H9 (cell line): ENCODE results near the gene RXFP2. TPM values are rescaled to one million over a fixed set of nuclear protein-coding genes. Genes with fewer than 3 reads are reported as not detected.
A peak's percentile ranks its signal among the peaks of the same experiment; 100 is the strongest.

Experiments
- DNase-seq: peaks from one replicate; pipeline ENCODE4 v3.0.0-alpha.2; 2017
- H2AFZ ChIP-seq: one replicate; pipeline ENCODE4 v1.6.1; 2013; ENCODE audit warnings: mild to moderate bottlenecking, low read length, control low read depth, moderate library complexity
- H2AK5ac ChIP-seq: 2 replicates; pipeline ENCODE4 v1.6.1; 2013; ENCODE audit warnings: low read length, control low read depth, mixed read lengths; ENCODE audit not compliant: insufficient read length
- H2BK120ac ChIP-seq: one replicate; pipeline ENCODE4 v1.6.1; 2013; ENCODE audit warnings: low read depth, mild to moderate bottlenecking, low read length, control low read depth, inconsistent platforms; ENCODE audit not compliant: poor library complexity, severe bottlenecking
- H2BK12ac ChIP-seq: 2 replicates; pipeline ENCODE4 v1.6.1; 2013; ENCODE audit warnings: low read length, control low read depth, mixed read lengths, low read depth; ENCODE audit not compliant: insufficient read length
- H2BK15ac ChIP-seq: 2 replicates; pipeline ENCODE4 v1.6.1; 2013; ENCODE audit warnings: low read depth, low read length, control low read depth
- H2BK20ac ChIP-seq: one replicate; pipeline ENCODE4 v1.6.1; 2013; ENCODE audit warnings: low read depth, mild to moderate bottlenecking, low read length, control low read depth, inconsistent platforms; ENCODE audit not compliant: poor library complexity, severe bottlenecking
- H2BK5ac ChIP-seq: 2 replicates; pipeline ENCODE4 v1.6.1; 2013; ENCODE audit warnings: low read length, control low read depth, mixed read lengths; ENCODE audit not compliant: insufficient read length
- H3K14ac ChIP-seq: 2 replicates; pipeline ENCODE4 v1.6.1; 2013; ENCODE audit warnings: low read length, control low read depth; ENCODE audit not compliant: insufficient read depth
- H3K18ac ChIP-seq: 2 replicates; pipeline ENCODE4 v1.6.1; 2013; ENCODE audit warnings: low read depth, mild to moderate bottlenecking, mixed read lengths, low read length, control low read depth; ENCODE audit not compliant: insufficient read length
- H3K23ac ChIP-seq: 2 replicates; pipeline ENCODE4 v1.6.1; 2013; ENCODE audit warnings: low read length, control low read depth, mixed read lengths, low read depth; ENCODE audit not compliant: insufficient read length
- H3K23me2 ChIP-seq: 2 replicates; pipeline ENCODE4 v1.6.1; 2013; ENCODE audit warnings: low read depth, mild to moderate bottlenecking, mixed read lengths, low read length, control low read depth; ENCODE audit not compliant: insufficient read length, poor library complexity, severe bottlenecking
- H3K27ac ChIP-seq: 2 replicates; pipeline ENCODE4 v1.5.1; 2013; ENCODE audit warnings: low read length, control low read depth, mixed read lengths, low read depth; ENCODE audit not compliant: insufficient read length
- H3K27me3 ChIP-seq: 2 replicates; pipeline ENCODE4 v1.6.1; 2013; ENCODE audit warnings: low read length, control low read depth, inconsistent platforms; ENCODE audit not compliant: insufficient read depth
- H3K4ac ChIP-seq: 2 replicates; pipeline ENCODE4 v1.6.1; 2013; ENCODE audit warnings: low read depth, mild to moderate bottlenecking, control low read depth, inconsistent platforms, low read length, moderate library complexity
- H3K4me1 ChIP-seq: 2 replicates; pipeline ENCODE4 v1.6.1; 2013; ENCODE audit warnings: low read length, control low read depth, inconsistent platforms; ENCODE audit not compliant: insufficient read depth
- H3K4me2 ChIP-seq: 2 replicates; pipeline ENCODE4 v1.6.1; 2013; ENCODE audit warnings: low read length, control low read depth, mixed read lengths; ENCODE audit not compliant: insufficient read length, insufficient read depth
- H3K56ac ChIP-seq: 2 replicates; pipeline ENCODE4 v1.6.1; 2013; ENCODE audit warnings: low read depth, mild to moderate bottlenecking, mixed read lengths, low read length, control low read depth; ENCODE audit not compliant: insufficient read length
- H3K79me1 ChIP-seq: 2 replicates; pipeline ENCODE4 v1.6.1; 2013; ENCODE audit warnings: low read depth, mild to moderate bottlenecking, moderate library complexity, low read length, control low read depth, inconsistent platforms; ENCODE audit not compliant: insufficient read depth, poor library complexity, severe bottlenecking
- H3K79me2 ChIP-seq: 2 replicates; pipeline ENCODE4 v1.6.1; 2013; ENCODE audit warnings: low read length, control low read depth, inconsistent platforms; ENCODE audit not compliant: insufficient read depth
- H3K9ac ChIP-seq: 2 replicates; pipeline ENCODE4 v1.6.1; 2013; ENCODE audit warnings: low read length, control low read depth, mixed read lengths; ENCODE audit not compliant: insufficient read length; ENCODE audit errors: extremely low read depth
- H3K9me3 ChIP-seq: one replicate; pipeline ENCODE4 v1.6.1; 2013; ENCODE audit warnings: low read depth, low read length, inconsistent platforms; ENCODE audit not compliant: control insufficient read depth
- H3T11ph ChIP-seq: one replicate; pipeline ENCODE4 v1.6.1; 2013; ENCODE audit warnings: mild to moderate bottlenecking, low read length, control low read depth, inconsistent platforms
- H4K20me1 ChIP-seq: one replicate; pipeline ENCODE4 v1.6.1; 2013; ENCODE audit not compliant: control insufficient read depth, insufficient read length, insufficient read depth
- H4K5ac ChIP-seq: 2 replicates; pipeline ENCODE4 v1.6.1; 2013; ENCODE audit warnings: low read depth, mild to moderate bottlenecking, mixed read lengths, low read length, control low read depth; ENCODE audit not compliant: insufficient read length
- H4K8ac ChIP-seq: replicated peaks from 2 replicates; pipeline ENCODE4 v1.6.1; 2013; ENCODE audit warnings: low read length, control low read depth, mixed read lengths, low read depth; ENCODE audit not compliant: insufficient read length
- H4K91ac ChIP-seq: 2 replicates; pipeline ENCODE4 v1.6.1; 2013; ENCODE audit warnings: low read depth, mild to moderate bottlenecking, moderate library complexity, mixed read lengths, low read length, control low read depth; ENCODE audit not compliant: insufficient read length
- H3K27ac Mint-ChIP-seq, 3 experiments: 2 replicates in 2 of 3; 3 replicates in 1 of 3; pipeline ENCODE4 v1.8.0; 2020 to 2021; ENCODE audit warnings: mixed read lengths in 3 of 3, mild to moderate bottlenecking in 1 of 3, moderate library complexity in 1 of 3
- H3K27me3 Mint-ChIP-seq: 2 replicates; pipeline ENCODE4 v1.8.0; 2021; ENCODE audit warnings: low read depth, mild to moderate bottlenecking, moderate library complexity, mixed read lengths
- H3K36me3 Mint-ChIP-seq, 3 experiments: 2 replicates in 2 of 3; 3 replicates in 1 of 3; pipeline ENCODE4 v1.8.0; 2020 to 2021; ENCODE audit warnings: low read depth in 3 of 3, mixed read lengths in 3 of 3; ENCODE audit not compliant: insufficient read depth in 1 of 3
- H3K4me1 Mint-ChIP-seq, 2 experiments: 2 replicates each; pipeline ENCODE4 v1.8.0; 2020; ENCODE audit warnings: mixed read lengths in 2 of 2
- H3K4me3 Mint-ChIP-seq, 2 experiments: 2 replicates in 1 of 2; 3 replicates in 1 of 2; pipeline ENCODE4 v1.8.0; 2020 to 2021; ENCODE audit warnings: mild to moderate bottlenecking in 2 of 2, mixed read lengths in 2 of 2, moderate library complexity in 1 of 2
- H3K9me3 Mint-ChIP-seq, 2 experiments: 2 replicates in 1 of 2; 3 replicates in 1 of 2; pipeline ENCODE4 v1.8.0; 2020; ENCODE audit warnings: mild to moderate bottlenecking in 2 of 2, mixed read lengths in 2 of 2, moderate library complexity in 1 of 2
- WGBS: extraction: QIAGEN DNeasy Blood & Tissue Kit; methylation state at CpG from one replicate; pipeline ENCODE4 v1.1.7; 2013; ENCODE audit warnings: missing lambda C conversion rate, low lambda C conversion rate, mixed read lengths; ENCODE audit not compliant: insufficient read length; ENCODE audit errors: extremely low coverage; 5-methylcytosine and 5-hydroxymethylcytosine counted together
- total RNA-seq: library from RNA; stranded (reverse); gene quantifications from 2 replicates; pipeline ENCODE4 v1.2.1, GENCODE V29; 2021
- TF ChIP-seq, protein P1 (sequence below): fragments of 200-600 bp; sonication (generic); conservative IDR thresholded peaks from 3 replicates; pipeline ENCODE4 v1.8.0; 2021; ENCODE audit warnings: antibody characterized with exemption, mild to moderate bottlenecking

The RXFP2 gene
- total RNA-seq, 1 experiment from 2014 or later, result not detected

DNA sequence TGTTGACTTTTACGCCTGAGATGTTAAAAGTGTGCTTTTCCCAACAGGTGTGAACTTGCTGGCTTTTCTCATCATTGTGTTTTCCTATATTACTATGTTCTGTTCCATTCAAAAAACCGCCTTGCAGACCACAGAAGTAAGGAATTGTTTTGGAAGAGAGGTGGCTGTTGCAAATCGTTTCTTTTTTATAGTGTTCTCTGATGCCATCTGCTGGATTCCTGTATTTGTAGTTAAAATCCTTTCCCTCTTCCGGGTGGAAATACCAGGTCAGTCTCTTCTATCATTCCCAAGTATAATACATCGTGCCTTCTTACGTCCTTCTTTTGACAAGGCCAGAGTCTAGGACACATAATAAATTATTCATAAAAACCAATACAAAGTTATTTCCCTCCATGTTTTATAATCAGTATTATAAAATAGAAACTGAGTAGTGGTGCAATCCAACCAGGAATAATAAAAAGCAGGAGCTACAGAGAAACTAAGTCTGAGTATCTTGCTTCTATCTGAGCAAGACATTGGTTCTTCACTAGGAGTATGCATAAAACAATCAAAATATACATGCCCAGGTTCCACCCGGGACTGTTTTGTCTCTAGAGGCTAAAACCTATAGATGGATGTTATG is 57.9 kb downstream of the RXFP2 start:
- no peak overlapping the region for H3K9ac ChIP-seq
- H3K23ac ChIP-seq, result no peak overlapping the region
- no peak overlapping the region for H2AK5ac ChIP-seq
- H4K8ac ChIP-seq, result no peak overlapping the region
- no peak overlapping the region for H3K4me2 ChIP-seq
- no peak overlapping the region for H4K5ac ChIP-seq
- no CpG with 5 or more reads among the region's 7 CpGs for WGBS
- H4K20me1 ChIP-seq, result no peaks in the 10 kb centered on the region
- no peak for DNase-seq
- TF ChIP-seq, protein P1, sequence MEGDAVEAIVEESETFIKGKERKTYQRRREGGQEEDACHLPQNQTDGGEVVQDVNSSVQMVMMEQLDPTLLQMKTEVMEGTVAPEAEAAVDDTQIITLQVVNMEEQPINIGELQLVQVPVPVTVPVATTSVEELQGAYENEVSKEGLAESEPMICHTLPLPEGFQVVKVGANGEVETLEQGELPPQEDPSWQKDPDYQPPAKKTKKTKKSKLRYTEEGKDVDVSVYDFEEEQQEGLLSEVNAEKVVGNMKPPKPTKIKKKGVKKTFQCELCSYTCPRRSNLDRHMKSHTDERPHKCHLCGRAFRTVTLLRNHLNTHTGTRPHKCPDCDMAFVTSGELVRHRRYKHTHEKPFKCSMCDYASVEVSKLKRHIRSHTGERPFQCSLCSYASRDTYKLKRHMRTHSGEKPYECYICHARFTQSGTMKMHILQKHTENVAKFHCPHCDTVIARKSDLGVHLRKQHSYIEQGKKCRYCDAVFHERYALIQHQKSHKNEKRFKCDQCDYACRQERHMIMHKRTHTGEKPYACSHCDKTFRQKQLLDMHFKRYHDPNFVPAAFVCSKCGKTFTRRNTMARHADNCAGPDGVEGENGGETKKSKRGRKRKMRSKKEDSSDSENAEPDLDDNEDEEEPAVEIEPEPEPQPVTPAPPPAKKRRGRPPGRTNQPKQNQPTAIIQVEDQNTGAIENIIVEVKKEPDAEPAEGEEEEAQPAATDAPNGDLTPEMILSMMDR, result peak; percentile 63
- H3K79me1 ChIP-seq, result no peaks in the 10 kb centered on the region
- no peak overlapping the region for H2AFZ ChIP-seq
- H2BK12ac ChIP-seq, result no peak overlapping the region
- H3K56ac ChIP-seq, result no peak overlapping the region
- no peak overlapping the region for H3K27ac Mint-ChIP-seq
- no peaks in the 10 kb centered on the region for H3K27me3 ChIP-seq
- H3K27ac ChIP-seq, result no peak overlapping the region
- no peaks in the 10 kb centered on the region for H3K4me1 ChIP-seq
- H3K23me2 ChIP-seq, result no peaks in the 10 kb centered on the region
- no peak overlapping the region for H3K14ac ChIP-seq
- H4K91ac ChIP-seq, result no peak overlapping the region
- H3K36me3 Mint-ChIP-seq, result no peaks in the 10 kb centered on the region
- no peak overlapping the region for H2BK120ac ChIP-seq
- no peak overlapping the region for H2BK15ac ChIP-seq
- no peak overlapping the region for H2BK20ac ChIP-seq
- no peak overlapping the region for H3T11ph ChIP-seq
- H3K9me3 Mint-ChIP-seq, result no peaks in the 10 kb centered on the region; a peak in 1 of 5 replicates
- no peak overlapping the region for H3K4ac ChIP-seq
- no peak overlapping the region for H2BK5ac ChIP-seq
- no peak overlapping the region for H3K4me3 Mint-ChIP-seq
- no peaks in the 10 kb centered on the region for H3K79me2 ChIP-seq
- no peaks in the 10 kb centered on the region for H3K27me3 Mint-ChIP-seq
- H3K18ac ChIP-seq, result no peak overlapping the region
- no peaks in the 10 kb centered on the region for H3K9me3 ChIP-seq
- peaks cover 0 to 2% of the 10 kb centered on the region in 2 experiments; a peak in 1 of 4 replicates for H3K4me1 Mint-ChIP-seq
